Neural crest cell (in vitro differentiated cells): ENCODE results near the gene PLXDC2. TPM values are rescaled to one million over a fixed set of nuclear protein-coding genes. Genes with fewer than 3 reads are reported as not detected.

Experiments
- DNase-seq: peaks from one replicate; pipeline ENCODE4 v3.0.0; 2021; ENCODE audit warnings: low read depth, mixed read lengths, low spot score
- H3K27ac Mint-ChIP-seq: one replicate; pipeline ENCODE4 v1.8.0; 2021; ENCODE audit warnings: mild to moderate bottlenecking, mixed read lengths; ENCODE audit not compliant: unreplicated experiment
- H3K27me3 Mint-ChIP-seq: 2 replicates; pipeline ENCODE4 v1.8.0; 2021; ENCODE audit warnings: low read depth, mild to moderate bottlenecking, mixed read lengths
- H3K36me3 Mint-ChIP-seq: 2 replicates; pipeline ENCODE4 v1.8.0; 2021; ENCODE audit warnings: low read depth, mild to moderate bottlenecking, mixed read lengths
- H3K4me1 Mint-ChIP-seq: 2 replicates; pipeline ENCODE4 v1.8.0; 2021; ENCODE audit warnings: mixed read lengths
- H3K4me3 Mint-ChIP-seq: one replicate; pipeline ENCODE4 v1.8.0; 2021; ENCODE audit warnings: mild to moderate bottlenecking, mixed read lengths
- H3K9me3 Mint-ChIP-seq: 2 replicates; pipeline ENCODE4 v1.8.0; 2021; ENCODE audit warnings: mixed read lengths
- total RNA-seq: library from RNA; stranded (reverse); gene quantifications from 2 replicates; pipeline ENCODE4 v1.2.1, GENCODE V29; 2021
- TF ChIP-seq, protein P1 (sequence below): fragments of 200-600 bp; sonication (generic); conservative IDR thresholded peaks from 2 replicates; pipeline ENCODE4 v1.5.0; 2021; ENCODE audit warnings: antibody characterized with exemption, mild to moderate bottlenecking

Gene PLXDC2
- total RNA-seq, 1 donor from 2014 or later, result 4.0 TPM

DNA sequence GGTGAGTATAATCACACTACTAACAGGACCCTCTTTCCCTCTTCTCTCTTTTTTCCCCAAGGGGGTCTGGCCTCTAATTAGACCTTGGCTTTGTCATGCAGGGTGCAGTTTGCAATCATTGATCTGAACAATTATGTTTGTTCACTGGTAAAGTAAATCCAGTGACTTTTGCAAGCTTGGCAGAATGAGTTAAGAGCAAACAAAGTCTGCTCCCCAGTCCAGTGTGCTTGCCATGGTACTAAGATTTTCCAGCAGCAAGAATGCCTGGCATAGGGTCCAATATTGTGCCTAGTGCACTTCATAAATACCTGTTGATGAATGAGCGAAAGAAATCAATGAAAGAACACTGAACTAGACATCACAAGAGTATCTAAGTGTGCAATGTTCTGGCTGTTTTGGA lies 43.9 kb downstream of the PLXDC2 start:
- no peaks in the 10 kb centered on the region for H3K27me3 Mint-ChIP-seq
- TF ChIP-seq, protein P1, sequence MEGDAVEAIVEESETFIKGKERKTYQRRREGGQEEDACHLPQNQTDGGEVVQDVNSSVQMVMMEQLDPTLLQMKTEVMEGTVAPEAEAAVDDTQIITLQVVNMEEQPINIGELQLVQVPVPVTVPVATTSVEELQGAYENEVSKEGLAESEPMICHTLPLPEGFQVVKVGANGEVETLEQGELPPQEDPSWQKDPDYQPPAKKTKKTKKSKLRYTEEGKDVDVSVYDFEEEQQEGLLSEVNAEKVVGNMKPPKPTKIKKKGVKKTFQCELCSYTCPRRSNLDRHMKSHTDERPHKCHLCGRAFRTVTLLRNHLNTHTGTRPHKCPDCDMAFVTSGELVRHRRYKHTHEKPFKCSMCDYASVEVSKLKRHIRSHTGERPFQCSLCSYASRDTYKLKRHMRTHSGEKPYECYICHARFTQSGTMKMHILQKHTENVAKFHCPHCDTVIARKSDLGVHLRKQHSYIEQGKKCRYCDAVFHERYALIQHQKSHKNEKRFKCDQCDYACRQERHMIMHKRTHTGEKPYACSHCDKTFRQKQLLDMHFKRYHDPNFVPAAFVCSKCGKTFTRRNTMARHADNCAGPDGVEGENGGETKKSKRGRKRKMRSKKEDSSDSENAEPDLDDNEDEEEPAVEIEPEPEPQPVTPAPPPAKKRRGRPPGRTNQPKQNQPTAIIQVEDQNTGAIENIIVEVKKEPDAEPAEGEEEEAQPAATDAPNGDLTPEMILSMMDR, result no peak
- H3K4me1 Mint-ChIP-seq, result peaks cover 6% of the 10 kb centered on the region
- H3K36me3 Mint-ChIP-seq, result no peaks in the 10 kb centered on the region
- H3K4me3 Mint-ChIP-seq, result no peak overlapping the region
- no peak for DNase-seq
- no peak overlapping the region for H3K27ac Mint-ChIP-seq
- H3K9me3 Mint-ChIP-seq, result no peaks in the 10 kb centered on the region

DNA sequence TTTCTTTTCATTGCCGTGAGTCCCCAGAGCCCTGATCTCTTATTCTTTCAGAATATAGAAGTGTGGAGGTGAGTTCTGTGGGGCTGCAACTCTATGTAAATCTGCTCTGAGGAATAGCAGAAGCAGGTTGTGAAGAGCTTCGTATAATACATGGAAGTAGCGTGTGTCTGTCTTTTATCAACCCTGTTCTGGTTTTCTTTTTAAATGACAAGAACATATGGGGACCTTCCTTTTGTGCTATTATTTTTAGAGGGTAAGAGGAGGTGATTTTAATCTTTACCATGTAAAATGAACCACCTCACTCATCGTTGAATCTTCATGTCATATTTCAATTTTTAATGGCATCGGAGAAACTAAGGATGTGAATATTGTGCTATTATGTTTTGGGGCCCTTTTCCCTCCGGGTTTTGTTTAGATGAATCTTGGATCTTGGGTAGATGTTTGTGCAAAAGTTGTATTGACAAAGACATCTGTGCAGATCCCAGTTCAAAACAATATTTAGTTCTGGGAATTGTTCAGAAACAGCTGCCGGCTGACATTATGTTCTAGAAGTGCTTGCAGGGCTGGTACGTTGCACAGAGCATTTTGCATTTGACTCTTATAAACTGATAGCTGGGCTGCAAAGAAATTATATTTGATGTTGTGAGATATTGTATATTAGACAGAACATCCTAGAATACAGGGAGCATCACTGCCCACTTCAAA lies 46.7 kb downstream of the PLXDC2 start:
- H3K27ac Mint-ChIP-seq, result no peak overlapping the region

DNA sequence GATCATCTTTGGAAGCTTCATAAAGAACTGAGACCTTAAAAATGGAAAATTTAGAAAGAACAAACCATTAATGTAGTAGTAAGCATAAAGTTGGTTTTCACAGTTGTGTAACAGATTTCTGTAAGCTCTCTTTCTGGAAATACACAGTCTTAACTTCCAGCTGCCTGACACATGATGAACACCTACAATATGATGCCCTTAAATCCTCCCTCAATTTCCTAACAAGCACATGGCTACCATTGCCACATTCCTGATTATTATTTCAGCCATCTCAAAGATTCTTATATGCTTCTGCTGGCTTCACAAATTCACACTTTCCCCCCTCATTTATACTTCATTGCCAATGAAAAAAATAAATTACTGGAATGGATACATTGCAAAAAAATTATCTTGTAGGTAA lies 49.4 kb downstream of the PLXDC2 start:
- Mint-ChIP-seq H3K27ac (no peak overlapping the region), H3K9me3 (no peaks in the 10 kb centered on the region), H3K4me1 (peaks cover 6% of the 10 kb centered on the region), H3K36me3 (no peaks in the 10 kb centered on the region), H3K27me3 (no peaks in the 10 kb centered on the region), H3K4me3 (no peak overlapping the region)
- no peak for DNase-seq
- TF ChIP-seq, protein P1, result no peak

More for the DNA sequence above, 46.7 kb downstream of the PLXDC2 start:
- peaks cover 6% of the 10 kb centered on the region for H3K4me1 Mint-ChIP-seq
- H3K36me3 Mint-ChIP-seq, result no peaks in the 10 kb centered on the region
- no peaks in the 10 kb centered on the region for H3K27me3 Mint-ChIP-seq
- no peak for DNase-seq
- no peak overlapping the region for H3K4me3 Mint-ChIP-seq
- TF ChIP-seq, protein P1, result no peak
- H3K9me3 Mint-ChIP-seq, result no peaks in the 10 kb centered on the region

DNA sequence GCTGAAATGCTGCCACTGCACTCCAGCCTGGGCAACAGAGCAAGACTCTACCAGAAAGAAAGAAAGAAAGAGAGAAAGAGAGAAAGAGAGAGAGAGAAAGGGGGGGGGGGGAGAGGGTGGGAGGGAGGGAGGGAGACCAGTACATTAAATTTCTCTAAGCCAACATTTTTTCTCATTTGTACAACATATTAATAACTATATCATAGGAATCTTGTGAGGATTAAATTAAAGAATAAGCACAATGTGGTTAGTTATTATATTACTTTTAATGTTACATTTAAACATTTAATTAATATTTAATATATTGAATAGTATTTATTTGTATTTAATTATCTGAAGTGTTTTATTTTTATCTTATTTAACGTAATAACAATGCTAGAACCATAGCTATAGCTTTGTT lies 53.1 kb downstream of the PLXDC2 start:
- Mint-ChIP-seq H3K36me3 (no peaks in the 10 kb centered on the region), H3K4me3 (no peak overlapping the region), H3K27ac (no peak overlapping the region), H3K9me3 (peaks cover 2% of the 10 kb centered on the region), H3K27me3 (no peaks in the 10 kb centered on the region), H3K4me1 (no peaks in the 10 kb centered on the region)
- TF ChIP-seq, protein P1, result no peak
- DNase-seq, result no peak

DNA sequence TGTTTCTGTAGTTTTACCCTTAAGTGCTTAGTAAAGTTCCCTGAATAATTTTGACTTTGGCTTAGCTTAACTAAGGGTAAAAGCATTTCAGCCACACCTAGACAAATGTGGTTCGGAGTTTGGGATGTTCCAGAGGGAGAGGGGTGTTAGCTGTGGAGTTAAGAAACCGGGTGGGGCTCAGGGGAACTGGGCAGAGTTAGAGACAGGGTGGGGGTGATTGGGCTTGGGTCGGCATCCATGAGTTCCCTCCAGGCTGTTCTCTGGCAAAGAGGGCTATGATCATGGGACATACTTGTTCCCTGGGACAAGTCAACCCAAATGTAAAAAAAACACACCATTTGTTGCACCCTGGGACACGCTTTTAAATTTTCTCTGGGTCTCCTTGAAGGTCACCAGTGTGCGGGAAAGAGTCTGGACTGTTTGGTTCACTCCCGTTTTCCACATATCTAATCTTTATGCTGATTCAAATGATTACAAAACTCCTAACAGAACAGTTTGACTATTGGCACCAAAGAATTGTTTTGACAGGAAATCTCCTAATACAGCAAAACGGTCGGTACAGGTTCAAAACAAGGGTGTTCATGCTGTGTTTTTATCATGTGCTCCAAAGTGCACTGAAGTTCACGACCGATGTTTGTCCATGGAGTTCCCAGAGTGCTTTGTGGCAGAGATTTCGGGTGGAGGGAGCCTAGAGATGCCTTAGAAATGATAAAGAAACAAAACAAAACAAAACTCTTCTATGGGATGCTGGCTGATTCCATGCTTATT lies 56.5 kb downstream of the PLXDC2 start:
- TF ChIP-seq, protein P1, result no peak
- no peaks in the 10 kb centered on the region for H3K27me3 Mint-ChIP-seq
- no peak overlapping the region for H3K4me3 Mint-ChIP-seq
- no peak overlapping the region for H3K27ac Mint-ChIP-seq
- H3K9me3 Mint-ChIP-seq, result peaks cover 2% of the 10 kb centered on the region
- no peaks in the 10 kb centered on the region for H3K36me3 Mint-ChIP-seq
- no peak for DNase-seq
- no peaks in the 10 kb centered on the region for H3K4me1 Mint-ChIP-seq
